IMR-90 (cell line): ENCODE results near the gene CEACAM3. TPM values are rescaled to one million over a fixed set of nuclear protein-coding genes. Genes with fewer than 3 reads are reported as not detected.

Experiments used
- ATAC-seq: fragments of 200-7000 bp; cut with Tn5 transposase; 2 replicates; pipeline ENCODE4 v1.9.1; 2020; ENCODE audit warnings: low read depth, mild to moderate bottlenecking, moderate library complexity
- BruUV-seq: library from RNA; stranded (reverse); fragments of 400-500 nt; replicated peaks from 2 replicates; lab custom pipeline; 2021; lab: Mats Ljungman, UMichigan
- CTCF ChIA-PET: fragments of 300-600 bp; formaldehyde crosslinking; extraction: SDS; loops from one replicate; lab custom pipeline; 2021; ENCODE audit warnings: antibody characterized with exemption; lab: Yijun Ruan, JAX
- POLR2A ChIA-PET: fragments of 300-600 bp; sonication (Branson Sonifier 250); formaldehyde crosslinking; loops from one replicate; lab custom pipeline; 2022; ENCODE audit warnings: antibody characterized with exemption; ENCODE audit not compliant: unreplicated experiment; lab: Charles Lee
- DNase-seq: peaks from one replicate; pipeline ENCODE4 v3.0.0; 2013
- H2AFZ ChIP-seq: replicated peaks from 2 replicates; pipeline ENCODE3; 2013; ENCODE audit warnings: low read length, mild to moderate bottlenecking; ENCODE audit not compliant: poor library complexity
- H2AK5ac ChIP-seq: 2 replicates; pipeline ENCODE4 v1.6.1; 2013; ENCODE audit warnings: low read depth, low read length, inconsistent platforms
- H2AK9ac ChIP-seq: replicated peaks from 2 replicates; pipeline ENCODE3; 2013; ENCODE audit warnings: mild to moderate bottlenecking, low read depth, low read length, moderate library complexity; ENCODE audit not compliant: poor library complexity
- H2BK120ac ChIP-seq: 2 replicates; pipeline ENCODE4 v1.6.1; 2013; ENCODE audit warnings: low read depth, low read length, inconsistent platforms
- H2BK15ac ChIP-seq: 3 replicates; pipeline ENCODE4 v1.6.1; 2013; ENCODE audit warnings: low read depth, low read length, inconsistent platforms
- H2BK20ac ChIP-seq: 2 replicates; pipeline ENCODE4 v1.6.1; 2013; ENCODE audit warnings: low read depth, mild to moderate bottlenecking, inconsistent platforms, low read length, moderate library complexity
- H2BK5ac ChIP-seq: 2 replicates; pipeline ENCODE4 v1.6.1; 2013; ENCODE audit warnings: mild to moderate bottlenecking, low read depth, low read length, inconsistent platforms; ENCODE audit not compliant: poor library complexity, severe bottlenecking
- H3K14ac ChIP-seq: replicated peaks from 2 replicates; pipeline ENCODE4 v1.6.1; 2013; ENCODE audit warnings: low read depth, low read length, inconsistent platforms
- H3K18ac ChIP-seq: 2 replicates; pipeline ENCODE4 v1.6.1; 2013; ENCODE audit warnings: low read depth, low read length, control low read depth
- H3K23ac ChIP-seq: 2 replicates; pipeline ENCODE4 v1.6.1; 2013; ENCODE audit warnings: low read depth, low read length, inconsistent platforms
- H3K27ac ChIP-seq: 2 replicates; pipeline ENCODE4 v1.5.1; 2013; ENCODE audit warnings: mild to moderate bottlenecking, control low read depth, low read length; ENCODE audit not compliant: insufficient read depth
- H3K27me3 ChIP-seq: 2 replicates; pipeline ENCODE4 v1.6.1; 2013; ENCODE audit warnings: low read length; ENCODE audit not compliant: control insufficient read depth, insufficient read depth
- H3K36me3 ChIP-seq: 2 replicates; pipeline ENCODE4 v1.6.1; 2013; ENCODE audit warnings: low read length, mixed read lengths; ENCODE audit not compliant: control insufficient read depth, insufficient read depth
- H3K4ac ChIP-seq: 2 replicates; pipeline ENCODE4 v1.6.1; 2013; ENCODE audit warnings: low read depth, low read length, inconsistent platforms
- H3K4me1 ChIP-seq: 2 replicates; pipeline ENCODE4 v1.6.1; 2013; ENCODE audit warnings: low read length, mixed read lengths; ENCODE audit not compliant: control insufficient read depth, insufficient read depth
- H3K4me2 ChIP-seq: 2 replicates; pipeline ENCODE4 v1.6.1; 2013; ENCODE audit warnings: low read depth, mild to moderate bottlenecking, control low read depth, low read length, moderate library complexity
- H3K4me3 ChIP-seq: 2 replicates; pipeline ENCODE4 v1.5.1; 2013; ENCODE audit warnings: low read depth, mild to moderate bottlenecking, control low read depth, low read length, moderate library complexity; ENCODE audit not compliant: insufficient read depth
- H3K56ac ChIP-seq: 2 replicates; pipeline ENCODE4 v1.6.1; 2013; ENCODE audit warnings: low read length, inconsistent platforms; ENCODE audit not compliant: insufficient read depth; ENCODE audit errors: extremely low read depth
- H3K79me1 ChIP-seq, 2 experiments: 2 replicates each; pipeline ENCODE4 v1.6.1; 2013; ENCODE audit warnings: low read length in 2 of 2, inconsistent platforms in 1 of 2, low read depth in 1 of 2
- H3K9ac ChIP-seq: 2 replicates; pipeline ENCODE4 v1.6.1; 2013; ENCODE audit warnings: low read depth, low read length, control low read depth
- H3K9me1 ChIP-seq: 2 replicates; pipeline ENCODE4 v1.6.1; 2013; ENCODE audit warnings: low read length, inconsistent platforms; ENCODE audit not compliant: insufficient read depth
- H3K9me3 ChIP-seq: 2 replicates; pipeline ENCODE4 v1.6.1; 2013; ENCODE audit warnings: low read length; ENCODE audit not compliant: control insufficient read depth, insufficient read depth
- H4K20me1 ChIP-seq: 2 replicates; pipeline ENCODE4 v1.6.1; 2013; ENCODE audit warnings: low read length, inconsistent platforms; ENCODE audit not compliant: insufficient read depth
- H4K5ac ChIP-seq: 2 replicates; pipeline ENCODE4 v1.6.1; 2013; ENCODE audit warnings: mild to moderate bottlenecking, low read depth, low read length, control low read depth
- H4K8ac ChIP-seq, 2 experiments: 2 replicates each; pipeline ENCODE4 v1.6.1; 2013; ENCODE audit warnings: low read depth in 2 of 2, low read length in 2 of 2, control low read depth in 1 of 2, inconsistent platforms in 1 of 2
- H4K91ac ChIP-seq: 2 replicates; pipeline ENCODE4 v1.6.1; 2013; ENCODE audit warnings: low read depth, low read length, inconsistent platforms; ENCODE audit not compliant: insufficient read depth
- CHD1 ChIP-seq: IDR thresholded peaks from 2 replicates; pipeline ENCODE4 v1.6.1; 2012; ENCODE audit warnings: low read depth, low read length, improper control_type of control experiment
- MXI1 ChIP-seq: IDR thresholded peaks from 2 replicates; pipeline ENCODE4 v1.6.1; 2012; ENCODE audit warnings: low read depth, mild to moderate bottlenecking, low read length, moderate library complexity, borderline replicate concordance
- RFX5 ChIP-seq: IDR thresholded peaks from 2 replicates; pipeline ENCODE4 v1.8.0; 2012; ENCODE audit warnings: low read depth, mild to moderate bottlenecking, low read length, moderate library complexity
- USF2 ChIP-seq: fragments of 150-350 bp; IDR thresholded peaks from 2 replicates; pipeline ENCODE4 v1.6.1; 2017; ENCODE audit warnings: mild to moderate bottlenecking, antibody characterized with exemption, low read length, low read depth
- WGBS, 2 experiments: methylation state at CpG; one replicate each; pipeline versions ENCODE4 v1.1.5 to v1.1.7; 2013; ENCODE audit warnings: missing lambda C conversion rate in 2 of 2; ENCODE audit not compliant: insufficient read length in 1 of 2; ENCODE audit errors: extremely low coverage in 2 of 2; 5-methylcytosine and 5-hydroxymethylcytosine counted together
- dilution Hi-C: fragments of 300-500 bp; cut with HindIII; formaldehyde crosslinking; loops from one replicate; pipeline ENCODE4 v1.14.3; 2018; ENCODE audit warnings: low sequenced_read_pairs; ENCODE audit not compliant: unreplicated experiment
- in situ Hi-C: fragments of 300-500 bp; cut with MboI; formaldehyde crosslinking; loops from 3 replicates; pipeline ENCODE4 v1.14.3; 2019; ENCODE audit warnings: low sequenced_read_pairs, inconsistent platforms, mixed read lengths
- intact Hi-C: fragments of 100-400 bp; cut with micrococcal nuclease; formaldehyde crosslinking; loops from 2 replicates; pipeline ENCODE4 v1.10.0; 2022
- polyA plus RNA-seq, 3 experiments: library from polyadenylated mRNA; depleted of rRNA; stranded (reverse); fragments of >200 nt; gene quantifications; 2 replicates each; pipeline ENCODE4 v1.2.3, GENCODE V29; 2012; ENCODE audit warnings: low replicate concordance in 1 of 3
- total RNA-seq: library from RNA; depleted of rRNA; stranded (reverse); fragments of >200 nt; gene quantifications from 2 replicates; pipeline ENCODE4 v1.2.3, GENCODE V29; 2012
- TF ChIP-seq, protein P1 (sequence below): conservative IDR thresholded peaks from 2 replicates; pipeline ENCODE4 v1.5.1; 2012; ENCODE audit warnings: mild to moderate bottlenecking, low read depth, low read length, improper control_type of control experiment

The CEACAM3 gene
- total and polyA plus RNA-seq, 2 of the 4 experiments (the other 2 are of a cell fraction): not detected

- no peak overlapping the region for H3K14ac ChIP-seq
- no CpG with 5 or more reads among the region's 4 CpGs for WGBS, 2 experiments
- no TSS peak for BruUV-seq
These were observed 11.6 kb upstream of the CEACAM3 start for GRCh38 chr19:41784743-41785142.

More at GRCh38 chr19:41784743-41785142, 11.6 kb upstream of the CEACAM3 start:
- dilution Hi-C loops: no loop called here
- Histone ChIP-seq H3K4ac (no peak overlapping the region), H3K9ac (no peak overlapping the region), H2AFZ (no peak overlapping the region), H2AK9ac (no peak overlapping the region), H2BK5ac (no peak overlapping the region), H3K4me1 (no peaks in the 10 kb centered on the region), H4K5ac (no peak overlapping the region), H2BK20ac (no peak overlapping the region), H4K91ac (no peak overlapping the region), H3K56ac (no peak overlapping the region), H3K79me1 (no peaks in the 10 kb centered on the region), H3K4me3 (no peak overlapping the region), H3K18ac (no peak overlapping the region), H4K8ac (no peak overlapping the region), H3K27me3 (peaks cover 3% of the 10 kb centered on the region), H3K9me1 (no peaks in the 10 kb centered on the region), H3K23ac (no peak overlapping the region), H2BK15ac (no peak overlapping the region), H2BK120ac (no peak overlapping the region), H3K4me2 (no peak overlapping the region), H3K27ac (no peak overlapping the region), H4K20me1 (no peaks in the 10 kb centered on the region), H3K9me3 (no peaks in the 10 kb centered on the region), H3K36me3 (no peaks in the 10 kb centered on the region), H2AK5ac (no peak overlapping the region)
- in situ Hi-C loops: no loop called here
- ATAC-seq: no peak
- CTCF ChIA-PET: interaction anchor here (1.9 kb wide), 1 partner anchor 11 kb away, joined by 11 read pairs; the partner anchor contains the start of gene CEACAM3
- TF ChIP-seq CHD1 (no peak), RFX5 (no peak), USF2 (no peak), MXI1 (no peak)
- TF ChIP-seq, protein P1, sequence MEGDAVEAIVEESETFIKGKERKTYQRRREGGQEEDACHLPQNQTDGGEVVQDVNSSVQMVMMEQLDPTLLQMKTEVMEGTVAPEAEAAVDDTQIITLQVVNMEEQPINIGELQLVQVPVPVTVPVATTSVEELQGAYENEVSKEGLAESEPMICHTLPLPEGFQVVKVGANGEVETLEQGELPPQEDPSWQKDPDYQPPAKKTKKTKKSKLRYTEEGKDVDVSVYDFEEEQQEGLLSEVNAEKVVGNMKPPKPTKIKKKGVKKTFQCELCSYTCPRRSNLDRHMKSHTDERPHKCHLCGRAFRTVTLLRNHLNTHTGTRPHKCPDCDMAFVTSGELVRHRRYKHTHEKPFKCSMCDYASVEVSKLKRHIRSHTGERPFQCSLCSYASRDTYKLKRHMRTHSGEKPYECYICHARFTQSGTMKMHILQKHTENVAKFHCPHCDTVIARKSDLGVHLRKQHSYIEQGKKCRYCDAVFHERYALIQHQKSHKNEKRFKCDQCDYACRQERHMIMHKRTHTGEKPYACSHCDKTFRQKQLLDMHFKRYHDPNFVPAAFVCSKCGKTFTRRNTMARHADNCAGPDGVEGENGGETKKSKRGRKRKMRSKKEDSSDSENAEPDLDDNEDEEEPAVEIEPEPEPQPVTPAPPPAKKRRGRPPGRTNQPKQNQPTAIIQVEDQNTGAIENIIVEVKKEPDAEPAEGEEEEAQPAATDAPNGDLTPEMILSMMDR: no peak
- POLR2A ChIA-PET: no interaction called here
- no peak for DNase-seq
- intact Hi-C loops: no loop called here
